ENCODE measurements around the gene ZRANB1.

DNA sequence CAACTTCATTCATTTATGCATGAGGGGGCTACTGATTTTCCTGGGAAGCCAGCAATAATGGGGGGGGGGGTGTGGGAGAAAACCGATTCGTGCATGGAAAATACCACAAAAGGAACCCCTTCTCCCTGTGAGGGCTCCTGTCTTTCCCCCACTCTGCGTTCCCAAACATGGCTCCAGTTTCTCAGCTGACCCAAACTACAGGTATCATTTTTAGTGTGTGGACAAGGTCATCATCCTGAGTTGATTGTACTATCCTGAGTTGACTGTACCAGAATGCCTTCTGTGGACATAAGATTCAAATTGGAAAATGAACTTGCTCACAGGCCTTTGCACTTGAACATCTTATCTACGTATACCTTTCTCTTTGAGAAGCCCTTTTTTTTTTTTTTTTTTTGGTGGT lies 49.9 kb downstream of the ZRANB1 start:
- TF ChIP-seq POLR2A (IDR thresholded peaks at IDR 0.05; ENCODE audit: low read depth, low read length) (no peak), POLR2AphosphoS5 (IDR thresholded peaks at IDR 0.05; ENCODE audit: low read depth, low read length) (no peak)

Measured in GM12892 (cell line).